GM12875 (cell line): ENCODE measurements around the gene GALNT17.

Experiments used
- H3K4me3 ChIP-seq: one replicate; pipeline ENCODE4 v1.5.1; 2011; ENCODE audit warnings: low read depth, low read length, control low read depth
- TF ChIP-seq, protein P1 (sequence below): IDR thresholded peaks from 2 replicates; pipeline ENCODE4 v1.5.1; 2011; ENCODE audit warnings: low read depth, mild to moderate bottlenecking, control low read depth, inconsistent platforms, low read length, moderate library complexity, borderline replicate concordance; ENCODE audit not compliant: insufficient read depth

The GALNT17 gene

GRCh38 chr7:71414490-71414889 is 282.5 kb downstream of the GALNT17 start:
- TF ChIP-seq, protein P1, sequence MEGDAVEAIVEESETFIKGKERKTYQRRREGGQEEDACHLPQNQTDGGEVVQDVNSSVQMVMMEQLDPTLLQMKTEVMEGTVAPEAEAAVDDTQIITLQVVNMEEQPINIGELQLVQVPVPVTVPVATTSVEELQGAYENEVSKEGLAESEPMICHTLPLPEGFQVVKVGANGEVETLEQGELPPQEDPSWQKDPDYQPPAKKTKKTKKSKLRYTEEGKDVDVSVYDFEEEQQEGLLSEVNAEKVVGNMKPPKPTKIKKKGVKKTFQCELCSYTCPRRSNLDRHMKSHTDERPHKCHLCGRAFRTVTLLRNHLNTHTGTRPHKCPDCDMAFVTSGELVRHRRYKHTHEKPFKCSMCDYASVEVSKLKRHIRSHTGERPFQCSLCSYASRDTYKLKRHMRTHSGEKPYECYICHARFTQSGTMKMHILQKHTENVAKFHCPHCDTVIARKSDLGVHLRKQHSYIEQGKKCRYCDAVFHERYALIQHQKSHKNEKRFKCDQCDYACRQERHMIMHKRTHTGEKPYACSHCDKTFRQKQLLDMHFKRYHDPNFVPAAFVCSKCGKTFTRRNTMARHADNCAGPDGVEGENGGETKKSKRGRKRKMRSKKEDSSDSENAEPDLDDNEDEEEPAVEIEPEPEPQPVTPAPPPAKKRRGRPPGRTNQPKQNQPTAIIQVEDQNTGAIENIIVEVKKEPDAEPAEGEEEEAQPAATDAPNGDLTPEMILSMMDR, result no peak
- no peak overlapping the region for H3K4me3 ChIP-seq

DNA sequence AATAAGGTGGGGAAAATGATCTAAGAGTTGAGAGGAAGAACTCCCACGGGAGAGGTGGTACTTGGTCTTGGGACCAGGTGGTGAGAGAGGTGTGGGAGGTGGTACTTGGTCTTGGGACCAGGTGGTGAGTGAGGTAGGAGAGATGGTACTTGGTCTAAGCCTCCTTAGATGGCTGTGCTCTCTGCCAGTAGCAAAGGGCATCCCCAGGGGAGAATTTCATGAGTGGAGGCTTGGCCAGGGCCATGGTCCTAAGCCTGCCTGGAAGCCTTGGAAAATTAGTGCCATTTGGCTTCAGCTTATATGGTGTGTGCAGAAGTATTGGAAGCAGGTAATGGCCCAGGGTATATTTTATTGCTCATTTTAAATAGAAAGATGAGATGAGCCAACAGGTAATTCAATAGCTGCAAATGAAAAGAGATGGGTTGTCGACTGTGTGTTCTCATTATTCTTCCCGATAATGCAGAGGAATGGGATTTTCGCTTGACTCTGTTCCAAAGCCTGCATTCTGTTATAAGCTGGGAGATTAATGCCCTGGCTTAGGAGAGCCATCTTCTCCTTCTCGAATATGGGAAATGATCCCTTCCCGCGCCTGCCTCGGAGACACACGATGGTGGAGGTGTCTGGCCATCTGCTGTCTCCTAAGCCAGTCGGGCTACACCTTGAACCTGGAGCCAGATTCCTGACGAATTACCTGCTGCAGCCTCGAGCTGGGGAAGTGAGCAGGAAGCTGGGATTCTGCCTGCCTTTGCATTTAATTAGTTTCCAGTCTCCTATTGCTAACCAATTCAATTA is 287.8 kb downstream of the GALNT17 start:
- TF ChIP-seq, protein P1, result no peak
- no peak overlapping the region for H3K4me3 ChIP-seq

DNA sequence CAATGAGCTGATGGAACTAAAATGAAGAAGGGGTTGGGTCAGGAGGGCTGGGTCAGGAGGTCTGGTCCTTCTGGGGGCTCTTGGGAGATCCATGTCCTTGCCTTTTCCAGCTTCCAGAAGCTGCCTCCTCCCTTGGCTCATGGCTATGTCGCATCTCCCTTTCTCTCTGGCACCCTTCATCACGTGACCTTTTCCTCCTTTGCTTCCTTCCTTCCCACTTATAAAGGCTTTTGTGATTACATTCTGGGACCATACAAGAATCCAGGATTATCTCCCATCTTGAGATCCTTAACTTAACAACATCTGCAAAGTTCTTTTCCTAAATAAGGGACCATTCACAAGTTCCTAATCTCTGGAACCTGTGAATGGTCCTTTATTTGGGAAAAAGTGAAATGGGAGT is 290.2 kb downstream of the GALNT17 start:
- TF ChIP-seq, protein P1, result no peak

GRCh38 chr7:71424166-71425035 is 292.5 kb downstream of the GALNT17 start:
- TF ChIP-seq, protein P1, result no peak
- H3K4me3 ChIP-seq, result no peak overlapping the region

More for the DNA sequence above, 290.2 kb downstream of the GALNT17 start:
- H3K4me3 ChIP-seq, result no peak overlapping the region

GRCh38 chr7:71429083-71429482 is 297.1 kb downstream of the GALNT17 start:
- TF ChIP-seq, protein P1, result no peak
- H3K4me3 ChIP-seq, result no peak overlapping the region

- H3K4me3 ChIP-seq, result no peak overlapping the region
- TF ChIP-seq, protein P1, result no peak
Observed at GRCh38 chr7:71430246-71430645, 298.3 kb downstream of the GALNT17 start.
